Measurements from ENCODE around the gene PLEKHA6.

PLEKHA6 gene

DNA sequence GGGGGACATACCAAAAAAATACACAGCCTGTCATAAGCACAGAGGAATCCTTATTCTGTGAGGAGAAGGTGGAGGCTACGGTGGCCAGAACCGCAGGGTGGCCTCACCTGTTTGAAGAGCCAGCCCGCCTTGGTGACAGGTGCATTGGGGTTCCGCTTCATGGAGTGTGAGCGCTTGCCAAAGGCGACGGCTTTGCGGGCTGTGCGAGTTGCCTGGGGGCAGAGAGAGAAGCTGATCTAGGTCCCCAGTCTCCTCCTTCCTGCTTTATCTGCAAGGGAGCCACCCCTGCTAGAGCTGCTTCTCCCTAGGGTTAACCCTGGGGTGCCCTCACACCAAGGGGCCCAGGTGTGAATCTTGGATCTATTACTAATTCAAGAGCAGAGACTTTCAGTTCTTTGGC lies 91.6 kb downstream of the PLEKHA6 start:
- Histone ChIP-seq H3K27me3 (ENCODE audit: control insufficient read depth, insufficient read depth, low read length) (no peaks in the 10 kb centered on the region), H3K4me3 (ENCODE audit: low read depth, low read length) (no peak overlapping the region), H3K27ac (ENCODE audit: low read depth, low read length) (no peak overlapping the region), H3K9me3 (ENCODE audit: control insufficient read depth, insufficient read depth, low read length) (no peaks in the 10 kb centered on the region), H3K4me1 (ENCODE audit: control insufficient read depth, insufficient read depth, low read length) (no peaks in the 10 kb centered on the region), H3K9ac (ENCODE audit: low read depth, low read length) (no peak overlapping the region), H3K36me3 (ENCODE audit: control insufficient read depth, insufficient read depth, low read length) (no peaks in the 10 kb centered on the region)

DNA sequence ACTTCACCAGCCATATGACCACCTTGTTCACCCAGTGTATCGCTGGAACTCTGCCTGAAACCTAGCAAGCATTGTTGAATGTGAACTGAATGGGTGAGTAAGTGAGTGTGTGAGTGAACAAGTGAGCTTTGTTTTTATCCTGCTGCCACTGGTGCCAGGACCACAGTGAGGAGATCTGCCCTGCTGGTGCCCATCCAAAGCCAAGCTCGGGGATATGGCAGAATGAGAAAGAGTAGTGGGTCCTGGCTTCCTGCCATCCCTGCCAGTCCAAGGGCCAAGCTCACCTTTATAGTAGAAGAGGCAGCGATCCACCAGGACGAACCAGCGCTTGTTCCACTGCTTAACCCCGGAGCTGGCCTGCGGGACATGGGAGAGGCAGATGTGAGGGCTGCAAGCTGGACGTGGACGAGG lies 92.5 kb downstream of the PLEKHA6 start:
- no peak overlapping the region for H3K27ac ChIP-seq (ENCODE audit: low read depth, low read length)
- no peaks in the 10 kb centered on the region for H3K27me3 ChIP-seq (ENCODE audit: control insufficient read depth, insufficient read depth, low read length)
- no peak overlapping the region for H3K4me3 ChIP-seq (ENCODE audit: low read depth, low read length)
- H3K4me1 ChIP-seq (ENCODE audit: control insufficient read depth, insufficient read depth, low read length) = no peaks in the 10 kb centered on the region
- no peak overlapping the region for H3K9ac ChIP-seq (ENCODE audit: low read depth, low read length)
- no peaks in the 10 kb centered on the region for H3K36me3 ChIP-seq (ENCODE audit: control insufficient read depth, insufficient read depth, low read length)
- no peaks in the 10 kb centered on the region for H3K9me3 ChIP-seq (ENCODE audit: control insufficient read depth, insufficient read depth, low read length)

DNA sequence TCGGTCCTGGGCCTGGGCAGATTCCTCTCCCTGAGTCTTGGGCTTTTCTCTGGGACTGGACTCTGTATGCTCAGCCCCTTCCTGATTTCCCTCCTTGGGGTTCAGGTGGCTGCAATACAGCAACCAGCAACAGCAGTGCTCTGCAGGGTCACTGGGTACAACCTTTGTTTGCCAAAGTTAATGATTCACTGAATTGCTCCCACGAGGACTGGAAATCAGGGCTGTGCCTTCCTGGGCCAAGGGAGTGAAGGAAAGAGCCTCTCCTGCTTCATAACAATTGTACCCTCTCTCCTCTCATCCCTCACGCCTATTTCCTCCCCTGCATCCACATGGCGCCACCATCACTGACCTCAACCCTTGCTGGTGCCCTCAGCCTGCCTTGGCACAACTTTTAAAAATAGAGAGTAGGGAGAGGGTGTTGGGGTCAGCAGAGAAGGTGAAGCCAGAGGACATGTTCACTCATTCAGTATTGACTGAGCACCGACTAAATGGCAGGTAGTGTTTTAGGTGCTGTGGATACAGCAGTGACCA lies 93.2 kb downstream of the PLEKHA6 start:
- no peak overlapping the region for H3K9ac ChIP-seq (ENCODE audit: low read depth, low read length)
- H3K27me3 ChIP-seq (ENCODE audit: control insufficient read depth, insufficient read depth, low read length) = no peaks in the 10 kb centered on the region
- H3K36me3 ChIP-seq (ENCODE audit: control insufficient read depth, insufficient read depth, low read length) = no peaks in the 10 kb centered on the region
- no peaks in the 10 kb centered on the region for H3K9me3 ChIP-seq (ENCODE audit: control insufficient read depth, insufficient read depth, low read length)
- H3K4me3 ChIP-seq (ENCODE audit: low read depth, low read length) = no peak overlapping the region
- no peak overlapping the region for H3K27ac ChIP-seq (ENCODE audit: low read depth, low read length)
- no peaks in the 10 kb centered on the region for H3K4me1 ChIP-seq (ENCODE audit: control insufficient read depth, insufficient read depth, low read length)

DNA sequence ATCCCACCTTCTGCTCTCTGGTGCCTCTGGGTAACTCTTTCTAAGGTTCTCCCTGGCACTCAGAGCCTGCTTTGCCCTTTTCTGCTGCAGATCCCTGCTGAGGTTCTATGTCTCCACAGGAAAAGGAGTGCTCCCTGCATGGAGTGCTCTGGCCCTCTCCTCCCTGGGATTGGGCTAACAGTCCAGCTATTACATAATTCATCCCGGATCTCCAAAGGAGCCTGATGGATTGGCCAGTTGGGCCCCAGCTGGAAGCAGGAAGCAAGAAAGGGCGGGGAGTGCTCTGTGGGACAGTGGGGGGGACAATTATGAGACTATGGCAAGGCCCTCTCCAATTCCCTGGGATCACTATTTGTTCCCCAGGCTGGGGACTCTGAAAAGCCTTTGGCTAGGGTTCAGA lies 94.1 kb downstream of the PLEKHA6 start:
- Histone ChIP-seq H3K9ac (ENCODE audit: low read depth, low read length) (no peak overlapping the region), H3K9me3 (ENCODE audit: control insufficient read depth, insufficient read depth, low read length) (no peaks in the 10 kb centered on the region), H3K36me3 (ENCODE audit: control insufficient read depth, insufficient read depth, low read length) (no peaks in the 10 kb centered on the region), H3K27me3 (ENCODE audit: control insufficient read depth, insufficient read depth, low read length) (no peaks in the 10 kb centered on the region), H3K4me1 (ENCODE audit: control insufficient read depth, insufficient read depth, low read length) (no peaks in the 10 kb centered on the region), H3K4me3 (ENCODE audit: low read depth, low read length) (no peak overlapping the region), H3K27ac (ENCODE audit: low read depth, low read length) (no peak overlapping the region)

DNA sequence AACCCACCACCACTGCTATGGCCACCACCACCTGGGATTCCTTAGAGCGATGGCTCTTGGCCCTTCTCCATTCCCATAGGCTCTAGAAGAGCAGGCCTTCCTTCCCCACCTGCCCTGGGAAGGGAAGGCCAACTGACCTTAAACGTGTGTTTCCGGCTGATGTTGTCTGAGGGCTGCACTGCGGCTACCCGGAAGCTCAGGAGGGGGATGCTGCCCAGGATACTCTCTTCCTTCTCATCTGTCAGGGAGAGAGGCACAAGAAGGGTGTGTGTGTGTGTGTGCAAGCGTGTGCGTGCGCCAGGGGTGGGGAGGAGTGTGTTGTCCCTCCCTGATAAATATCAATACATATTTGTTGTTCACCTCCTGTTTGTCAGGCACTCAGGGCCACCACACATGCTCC lies 94.9 kb downstream of the PLEKHA6 start:
- no peak overlapping the region for H3K9ac ChIP-seq (ENCODE audit: low read depth, low read length)
- H3K36me3 ChIP-seq (ENCODE audit: control insufficient read depth, insufficient read depth, low read length) = no peaks in the 10 kb centered on the region
- no peaks in the 10 kb centered on the region for H3K9me3 ChIP-seq (ENCODE audit: control insufficient read depth, insufficient read depth, low read length)
- H3K4me3 ChIP-seq (ENCODE audit: low read depth, low read length) = no peak overlapping the region
- no peak overlapping the region for H3K27ac ChIP-seq (ENCODE audit: low read depth, low read length)
- no peaks in the 10 kb centered on the region for H3K27me3 ChIP-seq (ENCODE audit: control insufficient read depth, insufficient read depth, low read length)
- no peaks in the 10 kb centered on the region for H3K4me1 ChIP-seq (ENCODE audit: control insufficient read depth, insufficient read depth, low read length)

DNA sequence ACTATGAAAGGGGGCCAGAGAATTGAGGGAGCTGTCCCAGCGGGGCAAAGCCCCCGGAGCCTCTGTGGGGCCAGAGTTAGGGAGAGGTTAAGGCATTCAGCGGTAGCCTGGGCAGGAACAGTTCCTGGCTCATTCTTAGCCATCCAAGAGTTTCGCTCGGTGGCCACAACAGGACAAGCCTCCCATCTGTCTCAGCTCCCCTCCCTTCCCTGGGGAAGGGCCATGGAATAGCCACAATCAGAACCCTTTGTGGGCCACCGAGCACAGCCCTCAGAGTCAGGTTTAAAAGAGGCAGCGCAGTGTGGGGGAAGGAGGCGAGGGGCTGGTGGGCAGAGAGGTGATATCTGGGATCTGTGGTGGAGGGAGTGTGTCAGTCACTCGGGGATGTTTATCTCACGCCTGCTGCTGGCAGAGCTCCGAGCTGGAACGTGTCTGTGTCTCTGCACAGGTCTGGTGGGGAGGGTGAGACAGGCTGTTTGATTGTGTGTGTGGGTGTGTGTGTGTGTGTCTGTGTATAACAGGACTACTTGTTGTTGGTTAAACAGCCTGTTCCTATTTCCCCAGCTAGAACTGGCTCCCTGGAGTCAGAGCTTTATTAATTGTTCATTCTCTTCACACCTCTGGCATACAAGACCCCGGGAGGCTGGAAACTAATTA lies 96.3 kb downstream of the PLEKHA6 start:
- no peak overlapping the region for H3K9ac ChIP-seq (ENCODE audit: low read depth, low read length)
- no peak overlapping the region for H3K4me3 ChIP-seq (ENCODE audit: low read depth, low read length)
- no peaks in the 10 kb centered on the region for H3K36me3 ChIP-seq (ENCODE audit: control insufficient read depth, insufficient read depth, low read length)
- no peaks in the 10 kb centered on the region for H3K27me3 ChIP-seq (ENCODE audit: control insufficient read depth, insufficient read depth, low read length)
- no peak overlapping the region for H3K27ac ChIP-seq (ENCODE audit: low read depth, low read length)
- H3K9me3 ChIP-seq (ENCODE audit: control insufficient read depth, insufficient read depth, low read length) = no peaks in the 10 kb centered on the region
- H3K4me1 ChIP-seq (ENCODE audit: control insufficient read depth, insufficient read depth, low read length) = no peaks in the 10 kb centered on the region

DNA sequence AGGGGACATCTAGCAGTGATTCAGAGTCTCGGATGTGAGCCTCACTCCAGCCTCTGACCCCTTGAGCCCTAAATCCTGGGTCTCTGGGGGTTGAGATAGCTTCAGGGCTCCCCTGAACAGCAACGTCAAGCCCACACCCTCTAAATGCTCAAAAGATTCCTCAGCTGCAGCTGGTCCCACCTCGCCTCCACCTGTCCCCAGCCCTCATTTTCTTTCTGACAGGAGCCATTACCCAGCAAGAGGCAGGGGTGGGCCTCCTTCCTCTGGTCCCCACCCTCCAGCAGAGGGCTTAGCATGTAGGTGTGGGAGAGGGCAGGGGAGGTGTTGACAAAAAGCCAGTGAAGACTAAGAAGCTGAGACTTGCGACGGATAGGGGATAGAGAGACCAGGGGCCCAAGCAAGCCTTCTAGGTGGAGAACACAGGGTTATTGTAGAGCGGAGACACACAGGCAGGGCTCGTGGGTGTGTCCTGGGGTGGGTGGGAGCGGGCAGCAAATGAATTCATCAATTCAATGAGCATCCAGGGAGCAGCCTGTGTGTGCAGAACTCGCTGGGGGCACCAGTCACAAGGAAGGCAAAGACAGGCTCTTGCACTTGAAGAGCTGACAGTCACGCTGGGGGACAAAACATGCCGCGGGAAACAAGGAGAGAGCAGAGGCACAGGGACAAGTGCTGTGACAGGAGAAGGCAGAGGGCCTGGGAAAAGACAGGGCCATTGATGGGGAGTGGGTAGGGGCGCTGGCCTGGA lies 97.0 kb downstream of the PLEKHA6 start:
- Histone ChIP-seq H3K9ac (ENCODE audit: low read depth, low read length) (no peak overlapping the region), H3K4me3 (ENCODE audit: low read depth, low read length) (no peak overlapping the region), H3K27ac (ENCODE audit: low read depth, low read length) (no peak overlapping the region), H3K4me1 (ENCODE audit: control insufficient read depth, insufficient read depth, low read length) (no peaks in the 10 kb centered on the region), H3K27me3 (ENCODE audit: control insufficient read depth, insufficient read depth, low read length) (no peaks in the 10 kb centered on the region), H3K9me3 (ENCODE audit: control insufficient read depth, insufficient read depth, low read length) (no peaks in the 10 kb centered on the region), H3K36me3 (ENCODE audit: control insufficient read depth, insufficient read depth, low read length) (no peaks in the 10 kb centered on the region)

DNA sequence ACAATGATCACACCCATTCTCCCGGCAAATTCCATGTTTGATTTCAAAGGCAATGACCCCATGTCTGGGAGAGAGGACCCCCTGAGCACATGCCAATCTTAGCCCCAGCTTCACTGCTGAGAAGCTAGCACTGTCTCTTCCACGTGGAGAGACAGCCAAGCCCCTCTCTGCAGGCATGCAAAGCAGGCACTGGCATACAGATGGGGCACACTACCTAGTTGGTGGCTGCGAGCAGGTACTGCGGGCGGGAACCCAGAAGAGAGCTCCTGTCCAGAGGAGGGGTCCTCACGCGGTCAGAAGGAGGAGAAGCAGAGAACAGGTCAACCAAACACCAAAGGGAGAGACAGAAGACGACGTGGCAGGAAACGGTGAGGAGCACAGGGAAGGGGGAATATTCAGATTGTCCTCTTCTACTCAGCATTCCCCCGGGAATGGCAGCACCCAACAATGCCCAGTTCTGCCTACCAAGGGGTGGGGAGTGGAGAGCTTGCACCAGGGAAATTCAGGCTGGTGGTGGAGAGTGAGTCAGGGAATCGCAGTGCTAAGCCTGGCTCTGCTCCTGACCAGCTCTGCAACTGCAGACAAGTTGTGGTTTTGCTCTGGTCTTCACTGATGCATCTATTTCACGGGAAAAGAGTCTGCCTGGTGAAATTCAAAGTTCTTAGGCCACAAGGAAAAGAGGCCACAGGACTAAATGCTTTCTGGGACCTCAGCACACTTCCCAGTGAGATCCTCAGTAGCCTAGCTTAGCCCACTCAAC lies 97.8 kb downstream of the PLEKHA6 start:
- H3K4me1 ChIP-seq (ENCODE audit: control insufficient read depth, insufficient read depth, low read length) = no peaks in the 10 kb centered on the region
- no peaks in the 10 kb centered on the region for H3K9me3 ChIP-seq (ENCODE audit: control insufficient read depth, insufficient read depth, low read length)
- H3K27me3 ChIP-seq (ENCODE audit: control insufficient read depth, insufficient read depth, low read length) = no peaks in the 10 kb centered on the region
- H3K4me3 ChIP-seq (ENCODE audit: low read depth, low read length) = no peak overlapping the region
- no peak overlapping the region for H3K27ac ChIP-seq (ENCODE audit: low read depth, low read length)
- no peaks in the 10 kb centered on the region for H3K36me3 ChIP-seq (ENCODE audit: control insufficient read depth, insufficient read depth, low read length)
- H3K9ac ChIP-seq (ENCODE audit: low read depth, low read length) = no peak overlapping the region

DNA sequence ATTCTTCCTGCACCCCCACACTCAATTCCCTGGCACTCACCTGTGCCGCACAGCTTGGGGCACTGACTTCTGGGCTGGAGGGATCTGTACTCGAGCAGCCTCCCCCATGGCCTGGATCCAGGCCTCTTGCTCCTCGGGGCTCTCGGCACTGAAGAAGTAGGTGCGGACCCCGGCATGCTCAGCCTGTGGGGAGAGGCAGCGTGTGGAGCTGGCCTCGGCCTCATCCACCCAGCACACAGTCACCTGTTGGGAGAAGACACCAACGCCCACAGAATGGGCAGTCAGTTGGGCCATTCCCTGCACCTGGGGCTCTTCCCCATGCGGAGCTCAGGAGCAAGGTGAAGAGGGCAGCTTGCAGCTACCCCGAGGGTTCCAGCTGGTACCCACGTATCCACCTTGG lies 98.5 kb downstream of the PLEKHA6 start:
- no peak overlapping the region for H3K27ac ChIP-seq (ENCODE audit: low read depth, low read length)
- H3K36me3 ChIP-seq (ENCODE audit: control insufficient read depth, insufficient read depth, low read length) = no peaks in the 10 kb centered on the region
- no peak overlapping the region for H3K4me3 ChIP-seq (ENCODE audit: low read depth, low read length)
- no peak overlapping the region for H3K9ac ChIP-seq (ENCODE audit: low read depth, low read length)
- no peaks in the 10 kb centered on the region for H3K9me3 ChIP-seq (ENCODE audit: control insufficient read depth, insufficient read depth, low read length)
- H3K4me1 ChIP-seq (ENCODE audit: control insufficient read depth, insufficient read depth, low read length) = peaks cover 6% of the 10 kb centered on the region
- no peaks in the 10 kb centered on the region for H3K27me3 ChIP-seq (ENCODE audit: control insufficient read depth, insufficient read depth, low read length)

DNA sequence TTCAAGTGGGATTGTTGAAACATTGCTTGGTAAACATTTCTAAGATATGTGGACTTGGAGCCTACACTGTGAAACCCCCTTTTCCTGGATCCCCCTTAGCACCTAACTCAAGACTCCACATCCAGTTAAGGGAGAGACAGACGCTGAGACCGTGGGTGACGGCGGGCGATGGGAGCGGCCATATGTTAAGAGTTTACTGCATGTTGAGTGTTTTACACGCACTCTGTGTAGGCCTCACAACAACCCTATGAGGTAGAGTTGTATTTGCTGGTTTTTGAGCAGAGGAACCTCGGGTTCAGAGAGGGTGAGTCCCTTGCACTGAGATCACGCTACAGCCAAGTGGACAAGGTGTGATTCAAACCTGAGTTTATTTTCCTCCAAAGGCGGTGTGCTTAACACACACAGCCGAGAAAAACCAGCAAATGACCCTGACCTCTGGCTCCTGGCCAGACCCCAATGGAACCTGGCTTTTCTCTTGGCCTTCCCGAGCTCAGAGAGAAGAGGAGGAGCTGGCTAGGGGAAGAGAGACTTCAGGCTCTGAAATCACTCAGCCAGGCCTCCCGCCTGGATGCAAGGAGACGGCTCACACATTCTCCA lies 99.0 kb downstream of the PLEKHA6 start:
- Histone ChIP-seq H3K9ac (ENCODE audit: low read depth, low read length) (no peak overlapping the region), H3K27ac (ENCODE audit: low read depth, low read length) (no peak overlapping the region), H3K4me3 (ENCODE audit: low read depth, low read length) (no peak overlapping the region), H3K27me3 (ENCODE audit: control insufficient read depth, insufficient read depth, low read length) (no peaks in the 10 kb centered on the region), H3K4me1 (ENCODE audit: control insufficient read depth, insufficient read depth, low read length) (peaks cover 11% of the 10 kb centered on the region), H3K9me3 (ENCODE audit: control insufficient read depth, insufficient read depth, low read length) (no peaks in the 10 kb centered on the region), H3K36me3 (ENCODE audit: control insufficient read depth, insufficient read depth, low read length) (no peaks in the 10 kb centered on the region)
